Progenitor cell of endocrine pancreas (in vitro differentiated cells): ENCODE data around the gene HEATR1. TPM values are rescaled to one million over a fixed set of nuclear protein-coding genes. Genes with fewer than 3 reads are reported as not detected.

ENCODE experiments used
- DNase-seq: peaks from one replicate; pipeline ENCODE4 v3.0.0; 2021; ENCODE audit warnings: low spot score; ENCODE audit not compliant: unreplicated experiment
- H3K27ac Mint-ChIP-seq: 2 replicates; pipeline ENCODE4 v1.8.0; 2021; ENCODE audit warnings: mild to moderate bottlenecking, moderate library complexity, mixed read lengths
- H3K27me3 Mint-ChIP-seq: 2 replicates; pipeline ENCODE4 v1.8.0; 2021; ENCODE audit warnings: mixed read lengths
- H3K36me3 Mint-ChIP-seq: 2 replicates; pipeline ENCODE4 v1.8.0; 2022; ENCODE audit warnings: mixed read lengths; ENCODE audit not compliant: insufficient read depth
- H3K4me1 Mint-ChIP-seq: 2 replicates; pipeline ENCODE4 v1.8.0; 2021; ENCODE audit warnings: low read depth, mixed read lengths
- H3K4me3 Mint-ChIP-seq: 2 replicates; pipeline ENCODE4 v1.8.0; 2021; ENCODE audit warnings: low read depth, mild to moderate bottlenecking, moderate library complexity, mixed read lengths
- H3K9me3 Mint-ChIP-seq: 2 replicates; pipeline ENCODE4 v1.8.0; 2021; ENCODE audit warnings: low read depth, mixed read lengths
- CTCF ChIP-seq: fragments of 200-600 bp; sonication (generic); IDR thresholded peaks from one replicate; pipeline ENCODE4 v1.5.0; 2021; ENCODE audit warnings: antibody characterized with exemption, mild to moderate bottlenecking; ENCODE audit not compliant: unreplicated experiment
- long read RNA-seq: library from polyadenylated mRNA; unstranded; transcript quantifications from one replicate; pipeline ENCODE4 v2.0.0, GENCODE V29; 2020
- total RNA-seq: library from RNA; stranded (reverse); gene quantifications from 2 replicates; pipeline ENCODE4 v1.2.1, GENCODE V29; 2021

The HEATR1 gene
- total RNA-seq = 46.5 and 55.9 TPM in 2 replicates
- long read RNA-seq, partial matches to known transcripts = 64 of 69 reads
- long read RNA-seq, other reads (novel, unspliced or antisense) = 5 of 69 reads

- Mint-ChIP-seq H3K27ac (peak within 1 kb of the TSS; percentile 94), H3K9me3 (no peaks in the 10 kb centered on the region), H3K36me3 (peaks cover 3% of the 10 kb centered on the region), H3K4me1 (peaks cover 10% of the 10 kb centered on the region), H3K4me3 (peak within 1 kb of the TSS; percentile 97), H3K27me3 (no peaks in the 10 kb centered on the region)
- TF ChIP-seq CTCF = no peak
- DNase-seq = peak; percentile 81
Observed at GRCh38 chr1:236603991-236604904, at the start of gene HEATR1. Gene HEATR1 (minus strand): TSS chr1:236604516. CDS start chr1:236604095, 421 bp downstream.

- TF ChIP-seq CTCF = no peak
- H3K4me3 Mint-ChIP-seq = no peak overlapping the region
- H3K9me3 Mint-ChIP-seq = no peaks in the 10 kb centered on the region
- no peak overlapping the region for H3K27ac Mint-ChIP-seq
- DNase-seq = no peak
- H3K4me1 Mint-ChIP-seq = no peaks in the 10 kb centered on the region
- no peaks in the 10 kb centered on the region for H3K36me3 Mint-ChIP-seq
- peaks cover 8% of the 10 kb centered on the region for H3K27me3 Mint-ChIP-seq
Observed at GRCh38 chr1:236645016-236645680, 40.8 kb upstream of the HEATR1 start.

- TF ChIP-seq CTCF = no peak
- Mint-ChIP-seq H3K4me1 (no peaks in the 10 kb centered on the region), H3K27me3 (peaks cover 25% of the 10 kb centered on the region), H3K36me3 (no peaks in the 10 kb centered on the region), H3K27ac (no peak overlapping the region), H3K9me3 (no peaks in the 10 kb centered on the region), H3K4me3 (no peak overlapping the region)
- no peak for DNase-seq
Observed at GRCh38 chr1:236642763-236643162, 38.4 kb upstream of the HEATR1 start.

- Mint-ChIP-seq H3K4me1 (no peaks in the 10 kb centered on the region), H3K27me3 (peaks cover 35% of the 10 kb centered on the region), H3K9me3 (no peaks in the 10 kb centered on the region), H3K27ac (no peak overlapping the region), H3K4me3 (no peak overlapping the region), H3K36me3 (no peaks in the 10 kb centered on the region)
- no peak for DNase-seq
- TF ChIP-seq CTCF = no peak
Observed at GRCh38 chr1:236639686-236640085, 35.4 kb upstream of the HEATR1 start.

GRCh38 chr1:236638945-236639344, 34.6 kb upstream of the HEATR1 start:
- no peak for DNase-seq
- Mint-ChIP-seq H3K4me3 (no peak overlapping the region), H3K27ac (no peak overlapping the region), H3K27me3 (peaks cover 40% of the 10 kb centered on the region), H3K9me3 (no peaks in the 10 kb centered on the region), H3K36me3 (no peaks in the 10 kb centered on the region), H3K4me1 (no peaks in the 10 kb centered on the region)
- TF ChIP-seq CTCF = no peak
